ENCODE measurements around the gene SYT9.
A peak's percentile ranks its signal among the peaks of the same experiment; 100 is the strongest.
"Not testable (repeated sequence)": the region's sequence is repeated elsewhere in the genome, so short reads cannot be mapped to it uniquely, and the experiment has no call there.

The SYT9 gene

GRCh38 chr11:7278314-7278917 lies 26.7 kb downstream of the SYT9 start:
- peak; percentile 28 for DNase-seq

DNA sequence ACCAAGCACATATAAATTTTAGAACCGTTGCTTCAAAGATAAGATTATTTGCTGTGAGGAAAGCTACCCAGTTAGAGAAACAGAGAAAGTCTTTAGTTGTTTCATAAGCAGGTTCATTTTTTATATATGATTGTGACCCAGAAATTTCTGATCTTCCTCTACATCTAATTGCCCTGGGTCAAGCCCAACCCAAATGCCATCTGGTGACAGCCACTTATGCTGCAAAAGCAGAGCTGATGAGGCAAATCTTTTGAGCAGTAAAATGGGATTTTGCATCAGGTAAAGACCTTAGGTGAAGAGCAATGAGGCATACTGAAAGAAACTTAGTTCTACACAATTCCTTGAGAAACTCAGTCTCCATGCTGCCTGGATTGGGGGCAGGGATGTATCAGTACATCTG lies 28.0 kb downstream of the SYT9 start:
- no peak for DNase-seq

GRCh38 chr11:7281079-7281478 lies 29.4 kb downstream of the SYT9 start:
- no peak for DNase-seq

GRCh38 chr11:7281809-7282208 lies 30.1 kb downstream of the SYT9 start:
- no peak for DNase-seq

DNA sequence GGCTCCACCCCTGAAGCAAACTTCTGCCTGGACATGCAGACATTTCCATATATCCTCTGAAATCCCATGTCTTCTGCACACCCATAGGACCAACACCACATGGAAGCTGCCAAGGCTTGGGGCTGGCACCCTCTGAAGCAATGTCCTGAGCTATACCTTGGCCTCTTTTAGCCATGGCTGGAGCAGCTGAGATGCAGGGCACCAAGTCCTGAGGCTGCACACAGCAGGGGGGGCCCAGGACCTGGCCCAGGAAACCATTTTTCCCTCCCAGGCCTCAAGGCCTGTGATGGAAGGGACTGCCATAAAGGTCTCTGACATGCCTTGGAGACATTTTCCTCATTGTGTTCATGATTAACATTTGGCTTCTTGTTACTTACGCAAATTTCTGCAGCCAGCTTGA lies 34.5 kb downstream of the SYT9 start:
- no peak for DNase-seq

- no peak for DNase-seq
Observed at GRCh38 chr11:7291100-7291829, 39.6 kb downstream of the SYT9 start.

DNA sequence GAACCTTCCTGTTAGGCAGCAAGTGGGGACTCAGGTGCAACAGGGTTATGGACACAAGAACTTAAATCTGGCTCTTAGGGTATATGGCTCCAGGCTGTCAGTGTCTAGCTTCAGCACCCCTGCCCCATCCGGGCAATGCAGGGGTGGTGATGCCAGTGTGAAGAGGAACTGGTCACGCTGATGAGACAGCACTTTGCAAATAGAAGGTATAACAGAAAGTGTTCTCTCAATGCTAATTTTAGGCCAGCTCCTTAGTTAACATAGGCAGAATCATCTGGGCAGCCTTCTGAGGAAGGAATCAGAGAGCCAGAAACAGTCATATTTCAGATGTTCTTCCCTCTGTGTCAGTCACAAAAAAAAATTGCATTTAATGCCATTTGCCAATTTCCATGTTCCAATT lies 41.2 kb downstream of the SYT9 start:
- DNase-seq, result no peak

GRCh38 chr11:7299393-7299792 lies 47.7 kb downstream of the SYT9 start:
- DNase-seq, result no peak

- DNase-seq, result no peak
Observed at GRCh38 chr11:7300281-7300680, 48.6 kb downstream of the SYT9 start.

- DNase-seq, result no peak
Observed at GRCh38 chr11:7303146-7303545, 51.4 kb downstream of the SYT9 start.

DNA sequence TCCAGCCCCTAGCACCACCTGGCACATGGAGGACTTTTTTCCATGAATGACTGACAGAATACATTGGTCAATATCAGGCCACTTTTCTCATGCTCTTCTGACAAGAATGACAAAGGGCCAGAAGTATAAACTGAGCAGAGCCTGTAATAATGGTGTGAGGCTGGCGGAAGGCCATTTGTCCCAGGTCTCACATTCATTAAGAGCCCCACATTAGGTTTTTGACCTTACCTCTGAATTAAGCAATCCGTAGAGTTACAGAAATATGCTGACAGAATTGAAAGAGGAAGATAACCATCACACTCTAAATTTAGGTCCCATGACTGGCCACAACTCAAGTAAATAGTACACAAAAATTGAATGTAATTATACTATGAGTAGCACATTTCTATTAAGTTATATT lies 55.2 kb downstream of the SYT9 start:
- no peak for DNase-seq

DNA sequence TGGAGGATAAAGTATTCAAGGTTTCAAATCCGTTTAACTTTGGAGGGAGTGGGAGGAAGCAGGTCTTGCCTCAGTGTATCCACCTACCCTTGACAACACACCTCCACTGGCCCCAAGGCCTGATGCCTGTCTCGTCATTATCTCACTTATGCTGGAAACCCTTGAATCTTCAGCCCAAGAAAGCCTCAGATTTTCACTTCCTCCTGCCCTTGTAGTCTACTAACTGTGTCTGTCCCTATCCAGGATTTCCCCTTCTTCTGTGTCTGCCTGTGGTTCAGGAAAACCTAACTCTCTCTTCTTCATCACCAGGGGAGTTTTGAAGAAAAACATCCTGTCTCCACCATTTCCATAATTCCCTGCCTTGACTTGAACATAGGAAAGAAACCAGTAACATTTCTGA lies 56.1 kb downstream of the SYT9 start:
- no peak for DNase-seq

DNA sequence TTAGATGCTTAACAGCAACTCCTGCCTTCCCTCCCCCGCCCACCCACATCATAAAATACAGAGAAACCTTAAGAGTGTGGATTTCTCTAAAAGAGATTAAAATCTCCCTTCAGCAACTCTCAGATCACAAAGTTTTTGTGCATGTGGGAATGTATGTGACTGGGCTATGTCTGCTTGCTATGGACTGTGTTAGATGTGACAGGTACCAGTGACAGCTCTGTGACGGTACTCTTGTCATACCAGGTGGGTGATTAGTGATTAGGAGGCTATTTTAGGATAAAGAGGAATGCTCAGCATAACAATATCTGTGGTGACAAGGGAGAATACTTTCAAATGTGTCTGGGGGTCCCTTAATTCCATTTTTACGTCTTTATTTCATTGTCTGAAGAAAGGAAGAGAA lies 60.2 kb downstream of the SYT9 start:
- no peak for DNase-seq

- no peak for DNase-seq
Observed at GRCh38 chr11:7314811-7315604, 63.3 kb downstream of the SYT9 start.

DNA sequence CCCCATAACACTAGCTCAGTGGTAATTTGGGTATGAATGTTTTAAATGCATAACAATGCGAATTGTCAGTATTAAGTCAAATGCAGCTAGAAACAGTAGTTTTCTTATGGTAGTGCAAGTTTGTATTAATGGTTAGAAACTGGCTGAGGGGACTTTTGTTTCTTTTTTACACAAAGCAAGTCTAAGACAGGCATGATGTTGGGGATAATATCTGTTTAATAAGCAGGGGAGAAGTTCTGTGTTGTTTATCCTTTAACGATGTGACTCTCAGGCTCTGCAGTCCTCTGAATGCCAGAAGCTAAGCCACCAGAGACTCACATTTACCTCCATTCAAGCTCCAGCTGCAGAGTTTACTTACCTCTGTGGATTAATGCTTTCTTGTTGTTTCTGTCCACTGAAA lies 67.8 kb downstream of the SYT9 start:
- no peak for DNase-seq

- DNase-seq, result no peak
Observed at GRCh38 chr11:7320306-7320705, 68.6 kb downstream of the SYT9 start.

GRCh38 chr11:7321473-7322450 lies 70.1 kb downstream of the SYT9 start:
- DNase-seq, result no peak

DNA sequence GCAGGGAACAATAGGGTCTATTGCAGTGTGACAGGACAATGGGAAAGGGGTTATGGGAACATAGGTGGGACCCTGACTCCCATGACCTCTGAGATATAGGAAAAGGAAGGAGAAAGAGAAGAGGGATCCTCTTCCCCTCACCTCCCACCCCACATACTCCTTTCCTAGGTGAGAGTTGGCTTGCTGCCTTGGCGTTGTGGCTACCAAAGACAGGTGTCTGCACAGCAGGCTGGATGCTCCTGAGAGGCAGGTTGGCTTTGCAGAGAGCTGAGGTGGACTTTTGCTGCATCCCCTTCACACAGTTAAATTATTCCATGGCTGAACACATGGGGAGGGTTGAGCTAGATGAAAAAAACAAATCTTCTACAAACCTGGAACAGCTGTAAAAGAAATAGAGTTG lies 80.7 kb downstream of the SYT9 start:
- no peak for DNase-seq

GRCh38 chr11:7332962-7333361 lies 81.3 kb downstream of the SYT9 start:
- no peak for DNase-seq

- DNase-seq, result not testable (repeated sequence)
Observed at GRCh38 chr11:7335442-7335841, 83.7 kb downstream of the SYT9 start.

DNA sequence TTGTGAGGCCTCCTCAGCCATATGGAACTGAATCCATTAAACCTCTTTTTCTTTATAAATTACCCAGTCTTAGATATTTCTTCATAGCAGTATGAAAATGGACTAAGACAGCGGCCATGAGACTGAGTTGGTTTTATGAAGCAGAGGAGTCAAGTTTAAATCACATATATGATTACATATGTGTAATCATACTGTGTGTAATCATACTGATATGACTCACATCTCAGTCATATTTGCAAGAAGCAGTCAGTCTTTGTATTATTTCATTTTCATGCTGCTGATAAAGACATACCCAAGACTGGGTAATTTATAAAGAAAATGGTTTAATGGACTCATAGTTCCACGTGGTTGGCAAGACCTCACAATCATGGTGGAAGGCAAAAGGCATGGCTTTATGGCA lies 89.8 kb downstream of the SYT9 start:
- DNase-seq, result no peak

- no peak for DNase-seq
Observed at GRCh38 chr11:7347611-7348431, 96.1 kb downstream of the SYT9 start.
